Common myeloid progenitor, CD34-positive (primary cell): ENCODE results near the gene YWHAB.

Source experiments
- CTCF ChIA-PET: fragments of 350-600 bp; sonication (Branson Sonifier 250); formaldehyde crosslinking; loops from one replicate; lab custom pipeline; 2021; ENCODE audit warnings: antibody characterized with exemption; lab: Charles Lee
- POLR2A ChIA-PET: fragments of 350-600 bp; sonication (Branson Sonifier 250); formaldehyde crosslinking; loops from one replicate; lab custom pipeline; 2021; ENCODE audit warnings: antibody characterized with exemption; lab: Charles Lee
- DNase-seq, 3 donors: peaks; one replicate each; pipeline versions ENCODE4 v3.0.0 to v3.0.0-alpha.2; 2013
- H3K27ac ChIP-seq, 2 experiments: 1 replicate in 1 of 2; 2 replicates in 1 of 2; pipeline ENCODE4 v1.7.0; 2013; ENCODE audit warnings: inconsistent platforms in 2 of 2, low read length in 2 of 2, mild to moderate bottlenecking in 2 of 2, low read depth in 1 of 2, moderate library complexity in 1 of 2; ENCODE audit not compliant: severe bottlenecking in 2 of 2, insufficient read depth in 1 of 2, poor library complexity in 1 of 2
- H3K27me3 ChIP-seq, 5 experiments: replicated peaks in 2 of 5; 1 replicate in 3 of 5; 2 replicates in 2 of 5; pipeline versions ENCODE4 v1.6.1 to v1.7.0; 2013; ENCODE audit warnings: low read length in 4 of 5, mild to moderate bottlenecking in 2 of 5, moderate library complexity in 2 of 5, inconsistent platforms in 1 of 5; ENCODE audit not compliant: insufficient read depth in 5 of 5, control insufficient read depth in 4 of 5
- H3K36me3 ChIP-seq, 4 experiments: 1 replicate in 2 of 4; 2 replicates in 2 of 4; pipeline versions ENCODE4 v1.6.1 to v1.7.0; 2013; ENCODE audit warnings: low read length in 3 of 4, control low read depth in 1 of 4, mild to moderate bottlenecking in 1 of 4; ENCODE audit not compliant: control insufficient read depth in 4 of 4, insufficient read depth in 4 of 4
- H3K4me1 ChIP-seq, 4 experiments: 1 replicate in 3 of 4; 2 replicates in 1 of 4; pipeline versions ENCODE4 v1.6.1 to v1.7.1; 2013; ENCODE audit warnings: low read length in 3 of 4, mild to moderate bottlenecking in 3 of 4, control low read depth in 1 of 4, inconsistent platforms in 1 of 4, moderate library complexity in 1 of 4; ENCODE audit not compliant: control insufficient read depth in 4 of 4, insufficient read depth in 4 of 4; ENCODE audit errors: control extremely low read depth in 1 of 4
- H3K4me3 ChIP-seq, 7 experiments: 1 replicate in 4 of 7; 2 replicates in 3 of 7; pipeline versions ENCODE4 v1.5.1 to v1.7.0; 2013; ENCODE audit warnings: mild to moderate bottlenecking in 7 of 7, low read length in 6 of 7, moderate library complexity in 6 of 7, inconsistent platforms in 2 of 7, low read depth in 2 of 7, control low read depth in 1 of 7; ENCODE audit not compliant: insufficient read depth in 4 of 7, control insufficient read depth in 1 of 7; ENCODE audit errors: extremely low read depth in 1 of 7
- H3K9me3 ChIP-seq, 5 experiments: 1 replicate in 4 of 5; 2 replicates in 1 of 5; pipeline versions ENCODE4 v1.6.1 to v1.7.1; 2013; ENCODE audit warnings: low read length in 4 of 5, mild to moderate bottlenecking in 2 of 5, inconsistent platforms in 1 of 5, low read depth in 1 of 5, moderate library complexity in 1 of 5; ENCODE audit not compliant: control insufficient read depth in 4 of 5, insufficient read depth in 2 of 5; ENCODE audit errors: control extremely low read depth in 1 of 5
- WGBS: methylation state at CpG from one replicate; pipeline ENCODE4 v1.1.5; 2013; ENCODE audit not compliant: insufficient coverage; 5-methylcytosine and 5-hydroxymethylcytosine counted together

The YWHAB gene

DNA sequence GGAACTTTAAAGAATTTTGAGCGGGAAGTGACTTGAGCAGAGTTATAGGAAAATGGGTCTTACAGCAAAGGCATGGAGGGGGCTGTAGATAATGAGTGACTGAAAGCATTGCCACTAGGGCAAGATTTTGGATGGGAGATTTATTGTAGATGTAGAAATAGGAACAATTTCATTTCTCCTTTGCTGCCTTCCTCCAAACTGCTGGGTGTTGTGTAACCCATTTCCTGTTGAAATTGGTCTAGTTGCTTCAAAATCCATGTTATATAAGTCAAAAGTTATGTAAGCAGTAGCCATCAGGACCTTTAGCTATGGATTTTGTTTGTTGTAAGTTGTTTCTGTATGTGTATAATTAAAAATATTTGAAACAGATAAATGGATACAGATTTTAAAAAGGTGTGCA is 11.1 kb downstream of the YWHAB start:
- DNase-seq = peak; percentile 28 to 67 (median 54)
- peaks cover 0 to 26% (median 5%) of the 10 kb centered on the region in 4 experiments for H3K36me3 ChIP-seq
- no peaks in the 10 kb centered on the region for H3K9me3 ChIP-seq
- WGBS = 14% methylated on average over 1 of the region's 1 CpG
- ChIA-PET CTCF (interaction anchor here (0.8 to 1.6 kb wide), 3 partner anchors 12 to 22 kb away, joined by 3 to 5 read pairs (median 4); no protein-coding TSS in a partner anchor), POLR2A (no interaction called here)
- peak overlapping the region in 5 of 7 experiments; percentile 8 to 50 (median 21) for H3K4me3 ChIP-seq
- H3K27ac ChIP-seq = peak overlapping the region in 1 of 2 experiments; percentile 11
- no peaks in the 10 kb centered on the region for H3K27me3 ChIP-seq
- H3K4me1 ChIP-seq = peaks cover 8 to 44% (median 32%) of the 10 kb centered on the region in 4 experiments

DNA sequence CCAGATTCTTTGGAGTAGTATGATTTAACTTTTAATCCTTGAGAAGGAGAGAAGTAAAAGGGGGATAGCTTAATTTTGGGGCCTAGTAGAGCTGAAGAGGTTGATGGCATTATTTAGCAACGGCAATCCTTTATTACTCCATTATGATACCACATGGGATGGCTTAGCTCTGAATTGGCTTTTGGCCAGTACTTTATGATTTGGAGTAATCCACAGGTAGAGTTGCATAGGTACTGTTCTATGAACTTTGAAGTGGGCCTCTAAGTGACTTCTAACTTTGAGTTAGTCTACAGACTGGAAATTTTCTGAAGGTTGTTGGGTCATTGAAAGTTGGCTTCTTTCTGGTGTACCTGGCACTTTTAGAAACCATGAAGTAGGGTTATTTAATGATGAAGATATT is 11.6 kb downstream of the YWHAB start:
- WGBS = no CpG with 5 or more reads among the region's 1 CpG
- ChIA-PET POLR2A (no interaction called here), CTCF (interaction anchor here (0.8 to 1.6 kb wide), 2 partner anchors 12 to 22 kb away, joined by 4 to 5 read pairs; no protein-coding TSS in a partner anchor)
- H3K36me3 ChIP-seq = peaks cover 4 to 32% (median 10%) of the 10 kb centered on the region in 4 experiments
- H3K27me3 ChIP-seq = no peaks in the 10 kb centered on the region
- no peak overlapping the region for H3K27ac ChIP-seq
- DNase-seq = no peak
- H3K4me1 ChIP-seq = peaks cover 8 to 44% (median 32%) of the 10 kb centered on the region in 4 experiments
- no peaks in the 10 kb centered on the region for H3K9me3 ChIP-seq
- peak overlapping the region in 3 of 7 experiments; percentile 12 to 50 (median 47) for H3K4me3 ChIP-seq

DNA sequence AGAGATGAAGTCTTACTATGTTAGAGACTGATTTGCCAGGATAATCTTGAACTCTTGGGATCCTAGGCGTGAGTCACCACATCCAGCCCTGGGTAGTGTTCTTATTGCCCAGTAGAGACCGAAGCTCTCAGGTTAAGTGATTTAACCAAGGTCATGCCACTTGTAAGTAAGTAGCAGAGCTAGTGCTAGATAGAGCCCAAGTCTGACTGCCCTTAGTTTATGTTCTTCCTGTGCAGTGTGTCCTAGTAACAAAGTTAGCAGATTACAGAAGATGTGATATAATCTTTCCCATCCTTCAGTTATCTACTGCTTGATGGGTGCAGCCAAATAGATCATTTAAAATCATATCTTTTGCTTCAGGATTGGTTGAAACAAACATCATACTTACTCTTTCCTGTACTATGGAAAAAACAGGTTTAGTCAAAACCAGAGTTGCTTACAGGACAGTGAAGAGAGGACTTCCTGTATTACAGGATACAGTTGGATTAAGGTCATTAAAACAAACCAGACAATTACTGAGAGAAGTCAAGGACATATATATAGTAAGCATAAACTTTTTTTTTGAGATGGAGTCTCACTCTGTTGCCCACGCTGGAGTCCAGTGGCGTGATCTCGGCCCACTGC is 14.8 kb downstream of the YWHAB start:
- WGBS = 91% methylated on average over 4 of the region's 5 CpGs
- Histone ChIP-seq H3K4me1 (peaks cover 8 to 36% (median 30%) of the 10 kb centered on the region in 4 experiments), H3K27me3 (no peaks in the 10 kb centered on the region), H3K27ac (peak overlapping the region in 1 of 2 experiments; percentile 6), H3K9me3 (no peaks in the 10 kb centered on the region), H3K36me3 (peaks cover 23 to 55% (median 33%) of the 10 kb centered on the region in 4 experiments), H3K4me3 (no peak overlapping the region)
- POLR2A ChIA-PET = no interaction called here
- CTCF ChIA-PET = interaction anchor here (3.1 kb wide), 1 partner anchor 11 kb away, joined by 9 read pairs; no protein-coding TSS in a partner anchor
- no peak for DNase-seq

- 100% methylated on average over 2 of the region's 2 CpGs for WGBS
- CTCF ChIA-PET = interaction anchor here (0.9 to 2.8 kb wide), 4 partner anchors 9 to 16 kb away, joined by 3 to 21 read pairs (median 5); no protein-coding TSS in a partner anchor
Observed at GRCh38 chr20:44901974-44902373, 16.5 kb downstream of the YWHAB start.

GRCh38 chr20:44904377-44904776 is 18.9 kb downstream of the YWHAB start:
- H3K27me3 ChIP-seq = no peaks in the 10 kb centered on the region
- H3K4me3 ChIP-seq = no peak overlapping the region
- ChIA-PET CTCF (interaction anchor here (1.3 to 2.8 kb wide), 2 partner anchors 10 to 15 kb away, joined by 4 to 21 read pairs; no protein-coding TSS in a partner anchor), POLR2A (no interaction called here)
- no peak for DNase-seq
- no peaks in the 10 kb centered on the region for H3K9me3 ChIP-seq
- 94% methylated on average over 4 of the region's 5 CpGs for WGBS
- H3K27ac ChIP-seq = no peak overlapping the region
- H3K4me1 ChIP-seq = peaks cover 2 to 13% (median 9%) of the 10 kb centered on the region in 4 experiments
- peaks cover 30 to 81% (median 49%) of the 10 kb centered on the region in 4 experiments for H3K36me3 ChIP-seq

More at GRCh38 chr20:44901974-44902373, 16.5 kb downstream of the YWHAB start:
- Histone ChIP-seq H3K36me3 (peaks cover 28 to 71% (median 45%) of the 10 kb centered on the region in 4 experiments), H3K9me3 (no peaks in the 10 kb centered on the region), H3K27me3 (no peaks in the 10 kb centered on the region), H3K27ac (no peak overlapping the region), H3K4me1 (peaks cover 0 to 20% (median 15%) of the 10 kb centered on the region in 4 experiments), H3K4me3 (no peak overlapping the region)
- DNase-seq = no peak
- POLR2A ChIA-PET = no interaction called here

DNA sequence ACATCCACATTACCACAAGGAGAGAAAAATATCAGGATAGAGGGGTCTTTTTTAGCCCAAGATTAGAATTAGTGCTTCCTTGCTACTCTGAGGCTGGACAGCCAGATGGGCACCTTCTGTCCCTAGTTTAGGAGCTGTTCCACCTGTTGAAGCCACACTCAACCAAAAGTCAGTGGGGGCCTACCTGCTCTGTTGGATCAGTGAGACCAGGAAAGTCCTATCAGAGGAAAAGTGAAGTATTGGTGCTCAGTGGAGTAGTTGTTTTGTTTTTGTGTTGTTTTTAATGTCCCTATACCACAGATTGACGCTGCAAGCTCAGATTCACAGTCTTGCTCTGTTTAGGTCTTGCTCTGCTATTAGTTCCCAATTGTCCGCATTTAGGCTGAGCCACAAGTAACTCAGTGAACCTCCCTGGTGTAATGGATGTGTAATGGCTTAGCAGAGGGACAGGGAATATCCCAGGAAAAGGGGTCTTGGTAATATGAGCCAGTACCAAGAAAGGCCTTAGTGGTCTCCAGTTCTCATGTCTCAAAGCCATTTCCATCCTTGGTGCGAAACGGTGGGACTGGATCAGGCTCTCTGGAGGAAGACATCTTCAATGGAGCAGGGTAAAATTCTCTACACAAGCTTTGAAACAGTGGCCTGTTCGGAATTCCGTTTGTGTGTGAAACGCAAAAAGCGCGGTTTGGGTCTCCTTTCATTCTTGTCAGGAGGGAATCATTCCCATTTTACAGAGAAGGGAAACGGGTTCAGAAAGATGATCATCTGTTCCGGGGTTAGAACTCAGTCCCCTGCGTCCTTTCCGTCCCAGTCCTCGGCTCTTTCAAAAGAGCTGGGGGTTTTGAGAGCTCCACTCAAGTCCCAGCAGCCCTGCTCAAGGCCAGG is 23.7 kb downstream of the YWHAB start:
- WGBS = 36% methylated on average over 14 of the region's 14 CpGs
- Histone ChIP-seq H3K27ac (no peak overlapping the region), H3K9me3 (no peaks in the 10 kb centered on the region), H3K4me1 (peaks cover 3 to 22% (median 15%) of the 10 kb centered on the region in 4 experiments), H3K27me3 (no peaks in the 10 kb centered on the region), H3K36me3 (peaks cover 13 to 59% (median 34%) of the 10 kb centered on the region in 4 experiments), H3K4me3 (peak overlapping the region; percentile 28 to 82 (median 69))
- POLR2A ChIA-PET = no interaction called here
- no peak for DNase-seq
- CTCF ChIA-PET = interaction anchor here (0.8 to 1.9 kb wide), 5 partner anchors 13 to 32 kb away, joined by 3 to 5 read pairs (median 5); no protein-coding TSS in a partner anchor
